CD1c-positive myeloid dendritic cell (primary cell): ENCODE data around the gene DCN.

Experiments used
- DNase-seq: peaks from one replicate; pipeline ENCODE4 v3.0.0-alpha.2; 2016; ENCODE audit errors: extremely low spot score

Gene DCN

GRCh38 chr12:91100906-91101305, 81.7 kb downstream of the DCN start:
- DNase-seq, result no peak

- DNase-seq, result no peak
Measured at GRCh38 chr12:91099836-91100235, 82.8 kb downstream of the DCN start.

DNA sequence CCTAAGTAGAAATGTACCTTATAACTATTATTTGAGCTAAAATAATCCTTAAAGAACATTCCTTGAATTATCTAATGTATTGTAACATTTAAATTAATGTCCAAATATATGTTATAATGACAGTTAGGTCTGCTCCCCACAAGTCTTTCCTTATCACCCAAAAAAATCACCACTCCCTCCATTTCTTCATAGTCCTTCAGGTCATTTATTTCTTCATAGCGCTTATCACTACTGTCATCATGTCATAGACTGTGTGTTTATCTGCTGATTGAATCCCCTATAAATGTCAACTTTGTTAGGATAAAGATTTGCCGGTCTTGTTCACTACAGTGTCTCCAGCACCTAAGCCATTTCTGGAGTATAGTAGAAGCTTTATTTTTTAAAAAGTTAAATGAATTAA, 83.3 kb downstream of the DCN start:
- DNase-seq, result no peak

DNA sequence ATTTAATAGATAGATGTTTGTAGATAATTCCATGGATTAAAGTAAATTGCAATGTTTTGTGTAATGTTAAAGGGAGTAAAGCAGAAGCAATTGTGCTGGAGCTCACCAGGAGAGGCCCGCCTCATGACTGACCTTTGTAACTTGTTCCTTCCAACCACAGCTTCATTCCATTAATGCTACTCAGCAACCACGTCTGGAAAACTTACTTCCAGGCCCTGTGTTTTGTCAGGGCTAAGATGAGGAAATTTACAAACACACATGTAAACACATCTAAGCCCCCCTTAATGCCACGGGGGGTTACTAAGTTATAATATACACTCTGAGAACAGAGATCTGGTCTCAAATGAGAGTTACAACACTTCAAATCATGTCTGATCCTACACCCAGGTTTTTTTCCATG, 83.7 kb downstream of the DCN start:
- DNase-seq, result no peak

DNA sequence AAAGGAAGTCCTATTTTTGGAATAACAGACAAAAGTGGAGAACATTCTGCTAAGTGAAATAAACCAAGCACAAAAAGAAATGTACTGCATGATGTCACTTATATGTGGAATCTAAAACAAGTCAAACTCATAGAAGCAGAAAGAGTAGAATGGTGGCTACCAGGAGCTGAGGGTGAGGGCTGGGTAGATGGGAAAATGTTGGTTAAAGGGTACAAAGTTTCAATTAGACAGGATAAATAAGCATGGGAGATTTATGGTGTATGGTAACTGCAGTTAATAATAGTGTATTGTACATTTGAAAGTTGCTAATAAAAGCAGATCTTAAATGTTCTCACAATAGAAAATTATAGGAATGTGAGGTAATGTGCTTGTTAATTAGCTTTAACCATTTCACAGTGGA, 84.2 kb downstream of the DCN start:
- DNase-seq, result no peak

DNA sequence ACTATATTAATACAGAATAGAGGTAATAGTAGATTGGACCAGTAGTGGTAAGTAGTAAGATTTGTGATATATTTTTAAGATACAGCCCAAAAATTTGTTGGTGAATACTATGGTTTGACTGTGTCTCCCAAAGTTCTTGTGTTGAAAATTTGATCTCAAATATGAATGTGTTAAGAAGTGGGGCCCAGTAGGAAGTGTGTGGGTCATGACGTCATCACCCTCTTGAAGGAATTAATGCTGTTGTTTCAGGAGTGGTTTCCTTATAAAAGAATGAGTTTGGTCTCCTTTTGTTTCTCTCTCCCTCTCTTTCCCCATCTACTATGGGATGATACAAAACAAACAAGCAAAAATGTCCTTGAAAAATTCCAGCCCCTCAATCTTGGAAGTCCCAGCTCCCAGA, 87.7 kb downstream of the DCN start:
- DNase-seq, result no peak

- DNase-seq, result no peak
Measured at GRCh38 chr12:91094032-91094662, 88.5 kb downstream of the DCN start.

- no peak for DNase-seq
Measured at GRCh38 chr12:91093341-91093740, 89.3 kb downstream of the DCN start.

GRCh38 chr12:91091916-91092715, 90.5 kb downstream of the DCN start:
- no peak for DNase-seq
